Measurements from ENCODE around the gene CBX8.

Gene CBX8

GRCh38 chr17:79803421-79803996 lies 6.6 kb upstream of the CBX8 start:
- no peak for DNase-seq

GRCh38 chr17:79802736-79803420 lies 6.0 kb upstream of the CBX8 start:
- no peak for DNase-seq

- no peak for DNase-seq
Observed at GRCh38 chr17:79802039-79802735, 5.3 kb upstream of the CBX8 start.

GRCh38 chr17:79801156-79802038 lies 4.5 kb upstream of the CBX8 start:
- no peak for DNase-seq

- DNase-seq: no peak
Observed at GRCh38 chr17:79800325-79801155, 3.7 kb upstream of the CBX8 start.

- no peak for DNase-seq
Observed at GRCh38 chr17:79799538-79800324, 2.9 kb upstream of the CBX8 start.

GRCh38 chr17:79799174-79799537 lies 2.3 kb upstream of the CBX8 start:
- no peak for DNase-seq

- DNase-seq: no peak
Observed at GRCh38 chr17:79798299-79799173, 1.7 kb upstream of the CBX8 start.

- DNase-seq: no peak
Observed at GRCh38 chr17:79797492-79798298, 818 bp upstream of the CBX8 start.

- no peak for DNase-seq
Observed at GRCh38 chr17:79796444-79796762, 474 bp downstream of the CBX8 start.

- no peak for DNase-seq
Observed at GRCh38 chr17:79795795-79796443, 958 bp downstream of the CBX8 start.

- DNase-seq: no peak
Observed at GRCh38 chr17:79794659-79795511, 2.0 kb downstream of the CBX8 start.

GRCh38 chr17:79793924-79794304 lies 3.0 kb downstream of the CBX8 start:
- DNase-seq: no peak

- no peak for DNase-seq
Observed at GRCh38 chr17:79792984-79793923, 3.6 kb downstream of the CBX8 start.

GRCh38 chr17:79792341-79792871 lies 4.5 kb downstream of the CBX8 start:
- no peak for DNase-seq

- DNase-seq: no peak
Observed at GRCh38 chr17:79791735-79792161, 5.1 kb downstream of the CBX8 start.

Measured in NCI-H1105 (cell line).